GM18909 (cell line): ENCODE measurements around the gene THRB.

ENCODE experiments used
- ATAC-seq: cut with Tn5 transposase; IDR thresholded peaks from one replicate; pipeline ENCODE4 v1.9.1; 2021; ENCODE audit warnings: mild to moderate bottlenecking; ENCODE audit not compliant: unreplicated experiment, poor library complexity

THRB gene

GRCh38 chr3:24164967-24165602, 329.6 kb downstream of the THRB start:
- no peak for ATAC-seq

GRCh38 chr3:24162929-24163328, 331.7 kb downstream of the THRB start:
- ATAC-seq = no peak

GRCh38 chr3:24161841-24162240, 332.8 kb downstream of the THRB start:
- ATAC-seq = no peak

GRCh38 chr3:24160424-24161095, 334.1 kb downstream of the THRB start:
- ATAC-seq = no peak

- no peak for ATAC-seq
Observed at GRCh38 chr3:24158761-24159454, 335.7 kb downstream of the THRB start.

- no peak for ATAC-seq
Observed at GRCh38 chr3:24157106-24157505, 337.5 kb downstream of the THRB start.

GRCh38 chr3:24156466-24156865, 338.2 kb downstream of the THRB start:
- ATAC-seq = no peak

- no peak for ATAC-seq
Observed at GRCh38 chr3:24155276-24155675, 339.4 kb downstream of the THRB start.

- ATAC-seq = peak; percentile 6
Observed at GRCh38 chr3:24154781-24155180, 339.9 kb downstream of the THRB start.

GRCh38 chr3:24154013-24154695, 340.5 kb downstream of the THRB start:
- ATAC-seq = peak; percentile 78

- no peak for ATAC-seq
Observed at GRCh38 chr3:24151594-24151993, 343.1 kb downstream of the THRB start.

GRCh38 chr3:24149032-24149431, 345.6 kb downstream of the THRB start:
- no peak for ATAC-seq

- no peak for ATAC-seq
Observed at GRCh38 chr3:24145981-24146822, 348.4 kb downstream of the THRB start.

GRCh38 chr3:24145481-24145880, 349.2 kb downstream of the THRB start:
- ATAC-seq = no peak

GRCh38 chr3:24142127-24142526, 352.5 kb downstream of the THRB start:
- ATAC-seq = no peak

- no peak for ATAC-seq
Observed at GRCh38 chr3:24141548-24141947, 353.1 kb downstream of the THRB start.

GRCh38 chr3:24139463-24140412, 354.9 kb downstream of the THRB start:
- no peak for ATAC-seq

GRCh38 chr3:24138876-24139256, 355.8 kb downstream of the THRB start:
- no peak for ATAC-seq
